ENCODE data around the gene PRIMA1.

PRIMA1 gene

DNA sequence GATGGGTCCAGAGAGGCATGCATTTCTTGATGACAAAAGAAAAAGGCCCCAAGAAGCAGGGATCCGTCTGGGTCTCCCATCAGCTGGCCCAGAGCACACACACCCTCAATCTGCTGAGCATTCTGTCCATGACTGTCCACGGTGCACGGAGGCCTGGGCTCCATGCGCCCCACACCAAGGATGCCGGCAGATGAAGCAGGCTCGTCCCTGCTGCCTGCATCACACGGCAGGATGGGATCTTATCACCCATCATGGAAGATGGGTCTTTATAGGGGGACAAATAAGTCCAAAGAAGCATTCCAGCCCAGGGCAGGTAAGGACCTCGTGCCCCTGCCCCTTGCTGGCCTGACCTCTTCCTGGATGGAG is 59.7 kb downstream of the PRIMA1 start:
- no peak for DNase-seq

- no peak for DNase-seq
These were observed 60.2 kb downstream of the PRIMA1 start for GRCh38 chr14:93727917-93728650.

DNA sequence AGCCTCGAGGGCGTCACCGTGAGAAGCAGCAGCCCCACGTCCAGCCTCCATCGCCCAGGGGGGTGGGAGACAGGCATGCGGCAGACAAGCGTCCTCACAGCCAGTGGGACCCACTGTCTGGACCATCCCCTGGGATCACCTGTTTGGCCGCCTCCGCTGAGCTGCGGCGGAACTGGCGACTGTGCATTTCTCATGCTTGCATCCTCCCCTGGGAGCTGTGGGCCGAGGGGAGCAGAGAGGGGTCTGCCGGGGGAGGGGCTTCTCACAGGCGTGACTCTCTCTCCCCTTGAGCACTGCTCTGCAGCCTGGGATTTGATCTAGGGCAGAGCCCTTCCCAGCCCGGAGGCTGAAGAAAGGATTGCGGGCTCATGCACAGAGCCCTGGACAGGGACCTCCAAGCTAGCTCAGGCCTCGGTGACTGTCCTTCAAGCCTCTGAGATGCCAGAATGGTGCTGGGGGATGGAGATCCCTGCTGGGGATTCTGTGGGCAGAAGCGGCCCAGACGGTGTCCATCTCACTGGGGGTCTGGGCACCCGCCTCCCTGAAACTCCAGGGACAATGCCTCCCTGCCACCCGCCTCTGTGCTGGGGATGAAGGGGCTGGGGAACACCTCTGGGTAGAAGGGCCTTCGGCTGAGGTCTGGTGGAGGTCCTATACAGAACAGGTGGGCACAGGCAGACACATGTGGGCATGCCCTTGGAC is 61.1 kb downstream of the PRIMA1 start:
- DNase-seq = no peak

DNA sequence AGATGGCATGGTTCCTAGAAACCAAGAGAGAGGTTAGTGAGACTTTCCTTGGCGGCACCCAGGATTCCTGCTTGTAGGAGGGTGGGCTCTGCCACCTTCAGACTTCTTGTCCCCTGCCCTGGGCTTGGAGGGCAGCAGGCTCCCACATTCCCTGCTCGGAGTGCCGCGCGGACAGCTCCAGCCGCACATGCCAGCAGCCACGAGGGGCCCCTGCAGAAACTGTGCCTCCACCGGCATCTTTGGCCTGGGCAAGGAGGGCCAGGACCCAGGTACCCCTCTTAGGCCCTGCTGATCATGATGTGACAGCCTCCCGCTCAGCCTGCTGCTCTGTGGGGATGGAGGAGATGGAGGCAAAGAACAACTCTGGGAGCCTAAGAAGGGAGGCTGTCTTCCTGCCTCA is 62.3 kb downstream of the PRIMA1 start:
- no peak for DNase-seq

DNA sequence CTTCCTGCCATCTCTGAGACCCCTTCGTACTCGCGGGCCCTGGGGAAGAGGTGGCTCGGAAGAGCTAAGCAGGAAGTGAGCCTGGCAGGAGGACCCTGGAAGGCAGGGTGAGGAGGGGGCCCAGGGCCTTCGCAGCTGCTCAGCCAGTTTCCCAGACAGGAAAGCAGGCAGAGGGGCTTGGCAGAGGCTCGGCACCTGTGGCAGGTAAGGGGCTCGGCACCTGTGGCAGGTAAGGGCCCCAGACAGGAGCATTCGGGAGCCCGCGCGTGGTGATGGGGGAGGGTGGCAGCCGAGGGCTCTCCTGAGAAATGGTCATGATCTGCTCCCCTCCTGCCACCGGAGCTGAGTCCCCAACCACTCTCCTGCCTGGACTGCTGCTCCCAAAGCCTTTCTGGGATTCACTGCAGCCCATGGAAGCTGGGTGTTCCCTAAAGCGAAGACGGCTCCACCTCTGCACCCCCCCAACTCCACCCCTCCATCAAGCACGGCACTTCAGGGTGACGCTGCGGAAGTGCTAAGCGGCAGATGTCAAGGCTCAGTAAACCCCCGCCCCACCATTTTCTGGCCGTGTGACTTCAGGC is 63.2 kb downstream of the PRIMA1 start:
- DNase-seq = no peak

GRCh38 chr14:93723001-93723400 is 65.3 kb downstream of the PRIMA1 start:
- DNase-seq = no peak

DNA sequence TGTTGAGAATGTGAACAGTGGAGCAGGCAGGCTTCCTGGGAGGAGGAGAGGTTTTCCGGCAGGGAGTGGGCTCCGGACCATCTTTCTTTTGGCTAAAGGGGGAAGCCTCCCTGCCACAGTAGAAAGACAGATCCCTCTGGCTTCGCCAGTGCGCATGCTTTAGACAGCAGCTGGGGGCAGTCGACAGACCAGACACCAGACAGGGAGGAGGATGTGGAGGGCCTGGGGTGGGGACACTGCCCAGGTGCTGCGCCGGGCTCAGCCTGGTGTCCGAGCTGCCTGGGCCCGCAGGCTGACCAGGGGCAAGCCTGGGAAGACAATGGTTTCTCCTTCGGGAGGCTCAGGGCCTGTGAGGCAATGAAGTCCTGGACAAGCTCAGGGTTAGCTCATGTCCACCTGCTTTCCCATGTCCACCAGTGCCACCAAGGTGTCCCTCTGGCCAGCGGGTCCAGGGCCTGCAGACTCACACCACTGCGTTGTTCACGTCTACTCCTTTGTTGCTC is 67.3 kb downstream of the PRIMA1 start:
- no peak for DNase-seq

DNA sequence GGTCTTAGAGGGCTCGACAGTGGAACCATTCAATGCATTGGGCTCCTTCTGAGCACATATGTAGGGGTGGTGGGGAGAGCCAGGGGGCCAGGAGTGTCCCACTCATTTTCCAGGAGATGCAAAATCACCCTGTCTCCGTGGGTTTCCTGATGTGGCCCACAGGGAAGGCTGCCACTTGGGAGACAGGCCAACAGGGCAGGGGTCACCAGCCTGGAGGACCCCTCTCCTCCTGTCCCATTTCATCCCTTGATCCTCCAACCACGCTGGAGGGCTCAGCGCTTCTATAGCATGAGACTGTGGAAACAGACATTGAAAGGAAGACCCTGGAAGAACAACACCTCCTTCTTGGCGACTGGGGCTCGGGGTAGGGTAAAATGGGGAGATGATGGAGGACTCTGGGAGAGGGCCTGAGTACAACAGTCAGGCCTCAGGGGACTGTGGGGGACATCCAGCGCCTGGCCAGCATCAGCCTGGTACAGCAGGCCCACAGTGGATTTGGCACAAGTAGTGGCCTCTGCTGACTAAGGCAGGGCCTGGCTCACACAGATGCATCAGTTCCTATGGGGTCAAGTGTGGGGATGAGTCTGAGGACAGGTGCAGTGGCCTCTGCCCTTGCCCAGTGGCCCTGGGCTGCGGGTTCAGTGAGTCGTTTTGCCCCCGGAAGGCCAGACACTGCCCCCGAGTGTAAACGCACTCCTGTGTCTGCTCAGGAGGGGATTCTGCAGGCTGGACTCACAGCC is 68.0 kb downstream of the PRIMA1 start:
- no peak for DNase-seq

GRCh38 chr14:93719256-93719655 is 69.0 kb downstream of the PRIMA1 start:
- no peak for DNase-seq

- no peak for DNase-seq
These were observed 70.5 kb downstream of the PRIMA1 start for GRCh38 chr14:93717668-93718320.

- DNase-seq = no peak
These were observed 71.3 kb downstream of the PRIMA1 start for GRCh38 chr14:93716746-93717667.

GRCh38 chr14:93716002-93716745 is 72.1 kb downstream of the PRIMA1 start:
- DNase-seq = no peak

GRCh38 chr14:93715279-93715927 is 72.9 kb downstream of the PRIMA1 start:
- no peak for DNase-seq

DNA sequence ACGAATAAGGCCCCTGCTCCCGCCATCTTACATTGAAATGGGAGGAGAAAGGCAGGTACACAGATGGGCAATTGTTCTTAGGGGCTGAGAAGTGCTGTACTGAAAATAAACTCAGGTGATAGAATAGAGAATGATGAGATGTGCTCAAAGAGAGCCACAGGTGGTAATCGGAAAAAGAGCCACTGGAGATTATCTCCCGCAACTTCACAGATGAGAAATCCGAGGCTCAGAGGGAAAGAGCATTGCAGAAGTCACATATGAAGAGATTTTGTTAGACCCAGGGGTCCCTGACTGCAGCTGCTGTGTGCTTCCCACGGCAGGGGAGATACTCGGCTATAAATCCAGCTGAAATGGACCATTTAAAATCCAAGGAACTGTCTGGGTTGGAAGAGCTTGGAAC is 73.7 kb downstream of the PRIMA1 start:
- no peak for DNase-seq

GRCh38 chr14:93713726-93714405 is 74.4 kb downstream of the PRIMA1 start:
- no peak for DNase-seq

DNA sequence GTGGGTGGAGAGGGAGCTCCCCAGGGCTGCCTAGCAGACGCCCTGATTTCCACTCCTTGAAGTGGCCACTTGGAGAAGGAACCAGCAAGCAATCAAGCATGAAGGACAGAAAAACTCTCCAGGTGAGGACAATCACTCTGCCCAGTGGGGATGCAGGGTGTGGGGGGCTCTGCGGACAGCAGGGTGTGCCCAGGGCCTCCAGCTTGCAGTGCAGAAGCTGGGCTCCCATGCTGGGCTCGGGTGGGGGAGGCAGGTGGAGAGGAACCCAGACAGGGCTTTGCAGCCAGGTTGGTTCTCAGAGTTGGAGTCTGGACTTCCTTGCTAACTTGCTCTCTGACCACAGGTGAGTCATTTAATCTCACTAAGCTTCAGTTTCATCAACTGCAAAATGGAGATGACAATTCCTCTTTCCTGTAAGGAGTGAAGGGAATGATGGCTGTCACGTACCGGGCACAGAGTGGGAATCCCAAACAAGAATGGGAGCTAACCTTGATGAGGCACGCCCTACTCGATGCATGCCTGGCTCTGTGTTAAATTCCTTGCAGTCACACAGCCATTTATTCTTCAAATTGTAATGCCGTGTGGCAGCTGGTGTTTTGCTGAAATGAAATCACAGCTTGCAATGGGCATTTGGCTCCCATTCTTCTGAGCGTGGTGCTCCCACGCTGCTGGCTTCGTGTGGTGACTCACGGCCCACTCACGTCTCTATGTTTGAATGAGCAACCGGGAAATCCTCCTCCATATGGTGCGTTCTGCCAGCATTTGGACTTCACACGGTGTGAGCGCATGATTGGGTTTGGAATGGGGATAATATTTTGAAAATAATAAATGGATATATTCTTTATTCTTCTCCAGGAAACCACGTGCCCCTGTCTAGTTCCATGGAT is 75.2 kb downstream of the PRIMA1 start:
- no peak for DNase-seq

- no peak for DNase-seq
These were observed 76.0 kb downstream of the PRIMA1 start for GRCh38 chr14:93712079-93712837.

DNA sequence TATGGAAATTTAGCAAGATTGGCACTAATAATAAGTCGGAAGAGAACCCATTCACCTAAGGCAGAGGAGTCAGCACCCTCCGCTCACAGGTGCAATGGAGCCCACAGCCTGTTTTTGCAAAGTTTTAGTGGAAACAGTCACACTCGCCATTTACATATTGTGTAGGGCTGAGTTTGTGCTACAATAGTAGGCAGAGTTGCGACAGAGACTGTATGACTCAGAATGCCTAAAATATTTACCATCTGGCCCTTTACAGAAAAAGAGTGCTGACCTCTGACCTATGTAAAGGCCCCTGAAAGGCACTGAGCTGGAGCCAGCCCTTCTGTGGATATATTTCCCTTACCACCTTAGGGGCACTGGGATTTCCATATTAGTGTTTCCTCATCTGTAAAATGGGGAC is 79.0 kb downstream of the PRIMA1 start:
- no peak for DNase-seq
